Fibroblast of skin of scalp (primary cell): ENCODE results near the gene BORCS6. TPM values are rescaled to one million over a fixed set of nuclear protein-coding genes. Genes with fewer than 3 reads are reported as not detected.
"Not testable (repeated sequence)": the region's sequence is repeated elsewhere in the genome, so short reads cannot be mapped to it uniquely, and the experiment has no call there.

Experiments
- DNase-seq: peaks from one replicate; pipeline ENCODE4 v3.0.0-alpha.2; 2013
- polyA plus RNA-seq, 2 experiments: library from polyadenylated mRNA; unstranded; fragments of 120-200 nt; gene quantifications; one replicate each; pipeline ENCODE4 v1.2.1, GENCODE V29; 2013; ENCODE audit not compliant: insufficient read length in 2 of 2

Gene BORCS6
- 3.6 TPM for polyA plus RNA-seq (2013, experiment 1 of 2; ENCODE audit: insufficient read length)
- 3.7 TPM for polyA plus RNA-seq (2013, experiment 2 of 2; ENCODE audit: insufficient read length)

- DNase-seq, result peak; percentile 99
These were observed at the start of gene BORCS6 for GRCh38 chr17:8189711-8190477. Gene BORCS6, minus strand, starts transcription at chr17:8190180. Its CDS starts 40 bp downstream, at chr17:8190140.

- DNase-seq, result no peak
These were observed 47.9 kb upstream of the BORCS6 start for GRCh38 chr17:8237886-8238285.

- DNase-seq, result no peak
These were observed 47.2 kb upstream of the BORCS6 start for GRCh38 chr17:8237175-8237574.

GRCh38 chr17:8235676-8236075 is 45.7 kb upstream of the BORCS6 start:
- DNase-seq, result no peak

GRCh38 chr17:8234361-8235270 is 44.6 kb upstream of the BORCS6 start:
- no peak for DNase-seq

GRCh38 chr17:8231701-8232100 is 41.7 kb upstream of the BORCS6 start:
- no peak for DNase-seq

GRCh38 chr17:8227238-8227581 is 37.2 kb upstream of the BORCS6 start:
- DNase-seq, result no peak

GRCh38 chr17:8226536-8227237 is 36.7 kb upstream of the BORCS6 start:
- peak; percentile 93 for DNase-seq

GRCh38 chr17:8225813-8226535 is 36.0 kb upstream of the BORCS6 start:
- peak; percentile 91 for DNase-seq

GRCh38 chr17:8224891-8225812 is 35.2 kb upstream of the BORCS6 start:
- no peak for DNase-seq

- DNase-seq, result peak; percentile 64
These were observed 33.6 kb upstream of the BORCS6 start for GRCh38 chr17:8223356-8224126.

- peak; percentile 97 for DNase-seq
These were observed 32.8 kb upstream of the BORCS6 start for GRCh38 chr17:8222630-8223355.

- DNase-seq, result no peak
These were observed 32.3 kb upstream of the BORCS6 start for GRCh38 chr17:8222380-8222629.

GRCh38 chr17:8221663-8222379 is 31.8 kb upstream of the BORCS6 start:
- DNase-seq, result peak; percentile 93

- peak; percentile 96 for DNase-seq
These were observed 31.0 kb upstream of the BORCS6 start for GRCh38 chr17:8220783-8221662.

GRCh38 chr17:8214000-8214399 is 24.0 kb upstream of the BORCS6 start:
- not testable (repeated sequence) for DNase-seq

- no peak for DNase-seq
These were observed 22.6 kb upstream of the BORCS6 start for GRCh38 chr17:8212312-8213180.
